Measurements from ENCODE around the gene UBXN10. TPM values are rescaled to one million over a fixed set of nuclear protein-coding genes. Genes with fewer than 3 reads are reported as not detected.

The UBXN10 gene
- total and polyA plus RNA-seq, 2 donors (not counting 3 experiments of a cell fraction or from before 2014, with no cell fraction given): not detected

DNA sequence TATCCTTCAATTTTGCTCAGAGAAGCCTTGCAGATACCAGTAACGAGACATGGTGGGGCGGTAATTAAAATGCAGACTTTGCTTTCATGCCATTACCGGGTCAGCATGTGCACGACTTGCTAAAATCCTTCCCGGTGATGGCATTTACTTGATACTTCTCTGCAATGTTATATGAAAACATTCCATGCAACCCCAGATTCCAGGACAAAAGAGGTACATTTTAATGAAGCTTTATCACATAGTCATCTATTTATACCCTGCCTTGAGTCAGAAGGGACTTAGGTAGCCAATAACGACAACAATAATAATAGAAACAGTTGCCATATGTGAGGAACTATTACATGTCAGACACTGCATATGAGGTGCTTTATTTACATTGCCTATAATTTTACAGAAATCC is 29.8 kb downstream of the UBXN10 start:
- Histone ChIP-seq H3K36me3 (ENCODE audit: control insufficient read depth in 2 of 2, extremely low read depth in 1 of 2, insufficient read depth in 2 of 2, low read length in 2 of 2) (no peaks in the 10 kb centered on the region), H3K27me3 (ENCODE audit: control insufficient read depth in 2 of 2, insufficient read depth in 2 of 2, low read length in 2 of 2) (peaks cover 7 to 9% of the 10 kb centered on the region in 2 experiments), H4K20me1 (replicated peaks; ENCODE audit: control insufficient read depth, extremely low read depth, insufficient read depth, low read length) (no peaks in the 10 kb centered on the region), H3K4me2 (ENCODE audit: insufficient read depth, low read length) (no peak overlapping the region), H3K4me1 (ENCODE audit: control insufficient read depth, extremely low read depth, insufficient read depth, low read length) (no peaks in the 10 kb centered on the region), H3K27ac (ENCODE audit: insufficient read depth, low read depth, low read length) (no peak overlapping the region), H3K4me3 (replicated peaks in 1 of 3; ENCODE audit: insufficient read depth in 1 of 3, low read depth in 1 of 3, low read length in 3 of 3) (no peak overlapping the region), H3K9me1 (replicated peaks; ENCODE audit: control insufficient read depth, extremely low read depth, insufficient read depth, low read length) (no peaks in the 10 kb centered on the region), H3K9ac (replicated peaks; ENCODE audit: extremely low read depth, insufficient read depth, low read length) (no peak overlapping the region), H3K9me3 (replicated peaks; ENCODE audit: control insufficient read depth, insufficient read depth, low read length) (no peaks in the 10 kb centered on the region), H2AFZ (ENCODE audit: low read depth, low read length) (no peak overlapping the region), H3K79me2 (ENCODE audit: control insufficient read depth, insufficient read depth, low read length) (no peaks in the 10 kb centered on the region)
- DNase-seq (ENCODE audit: low read depth, low spot score) (no peak), FAIRE-seq (no peak)
- dilution Hi-C loops (cut with MboI; ENCODE audit: extremely low pct_ligation_motif_present, low sequenced_read_pairs) (no loop called here), intact Hi-C loops (cut with micrococcal nuclease) (no loop called here)
- POLR2A ChIA-PET: no interaction called here
- CTCF ChIA-PET: interaction anchor here (1.2 to 3.6 kb wide), 3 partner anchors 9 to 279 kb away, joined by 3 to 18 read pairs (median 3); no protein-coding TSS in a partner anchor
- BruUV-seq (replicated peaks): no TSS peak
- TF ChIP-seq POLR2A (IDR thresholded peaks at IDR 0.05; ENCODE audit: low read depth, low read length) (no peak), GATA2 (IDR thresholded peaks at IDR 0.05; ENCODE audit: insufficient read depth, insufficient read length, low read depth, low read length) (no peak), FOS (IDR thresholded peaks at IDR 0.05; ENCODE audit: borderline replicate concordance, insufficient read depth, low read length) (no peak), JUN (IDR thresholded peaks at IDR 0.05; ENCODE audit: borderline replicate concordance, insufficient read depth, insufficient read length, low read depth) (no peak), POLR2AphosphoS5 (IDR thresholded peaks at IDR 0.05; ENCODE audit: insufficient read depth, low read depth, low read length) (no peak)
- TF ChIP-seq, protein P1, sequence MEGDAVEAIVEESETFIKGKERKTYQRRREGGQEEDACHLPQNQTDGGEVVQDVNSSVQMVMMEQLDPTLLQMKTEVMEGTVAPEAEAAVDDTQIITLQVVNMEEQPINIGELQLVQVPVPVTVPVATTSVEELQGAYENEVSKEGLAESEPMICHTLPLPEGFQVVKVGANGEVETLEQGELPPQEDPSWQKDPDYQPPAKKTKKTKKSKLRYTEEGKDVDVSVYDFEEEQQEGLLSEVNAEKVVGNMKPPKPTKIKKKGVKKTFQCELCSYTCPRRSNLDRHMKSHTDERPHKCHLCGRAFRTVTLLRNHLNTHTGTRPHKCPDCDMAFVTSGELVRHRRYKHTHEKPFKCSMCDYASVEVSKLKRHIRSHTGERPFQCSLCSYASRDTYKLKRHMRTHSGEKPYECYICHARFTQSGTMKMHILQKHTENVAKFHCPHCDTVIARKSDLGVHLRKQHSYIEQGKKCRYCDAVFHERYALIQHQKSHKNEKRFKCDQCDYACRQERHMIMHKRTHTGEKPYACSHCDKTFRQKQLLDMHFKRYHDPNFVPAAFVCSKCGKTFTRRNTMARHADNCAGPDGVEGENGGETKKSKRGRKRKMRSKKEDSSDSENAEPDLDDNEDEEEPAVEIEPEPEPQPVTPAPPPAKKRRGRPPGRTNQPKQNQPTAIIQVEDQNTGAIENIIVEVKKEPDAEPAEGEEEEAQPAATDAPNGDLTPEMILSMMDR (IDR thresholded peaks at IDR 0.05; ENCODE audit: extremely low read depth in 1 of 2, insufficient read depth in 1 of 2, low read depth in 1 of 2, low read length in 2 of 2): no peak
- TF ChIP-seq, protein P2, sequence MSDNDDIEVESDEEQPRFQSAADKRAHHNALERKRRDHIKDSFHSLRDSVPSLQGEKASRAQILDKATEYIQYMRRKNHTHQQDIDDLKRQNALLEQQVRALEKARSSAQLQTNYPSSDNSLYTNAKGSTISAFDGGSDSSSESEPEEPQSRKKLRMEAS (IDR thresholded peaks at IDR 0.05; ENCODE audit: insufficient read depth, insufficient read length): no peak

Measured in endothelial cell of umbilical vein (primary cell).